Adipose tissue (tissue), 3 donors: ENCODE data around the gene KCTD13. TPM values are rescaled to one million over a fixed set of nuclear protein-coding genes. Genes with fewer than 3 reads are reported as not detected.
"Not testable (repeated sequence)": the region's sequence is repeated elsewhere in the genome, so short reads cannot be mapped to it uniquely, and the experiment has no call there.

Experiments
- H3K27ac ChIP-seq: one replicate; pipeline ENCODE4 v1.5.1; 2013; ENCODE audit warnings: low read depth, low read length
- WGBS, 3 donors: extraction: QIAGEN DNeasy Blood & Tissue Kit; methylation state at CpG; one replicate each; pipeline ENCODE4 v1.1.7; 2013; 5-methylcytosine and 5-hydroxymethylcytosine counted together
- polyA plus RNA-seq, 3 donors: library from polyadenylated mRNA; stranded (reverse); fragments of 200-250 nt; gene quantifications; one replicate each; pipeline ENCODE4 v1.2.3, GENCODE V29; 2013
- donor health status: healthy with polysubstance abuse.
- donor health status: Bipolar disorder and iron deficiency.
- donor health status: healthy.

Gene KCTD13
- polyA plus RNA-seq, 3 donors = 6.5 to 13.0 (median 10.5) TPM

DNA sequence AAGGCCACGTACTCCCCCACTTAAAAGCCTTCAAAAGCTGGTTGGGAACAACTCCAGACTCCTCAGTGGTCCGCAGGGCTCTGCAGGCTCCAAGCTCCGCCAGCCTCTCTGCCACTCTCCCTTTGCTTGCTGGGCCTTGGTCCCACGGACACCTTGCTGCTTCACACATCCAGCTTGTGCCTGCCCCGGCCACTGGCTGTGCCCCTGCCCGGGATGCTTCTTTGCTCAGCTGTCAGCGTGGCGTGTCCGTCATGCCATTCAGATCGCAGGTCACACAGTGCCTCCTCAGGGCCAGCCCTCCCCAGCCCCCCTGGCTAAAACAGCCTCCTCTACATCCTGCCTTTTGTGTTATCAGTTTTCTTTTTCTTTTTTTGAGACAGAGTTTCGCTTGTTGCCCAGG, 13.9 kb downstream of the KCTD13 start:
- WGBS, 3 donors = 73 to 85% (median 75%) methylated on average over 11 of the region's 11 CpGs

DNA sequence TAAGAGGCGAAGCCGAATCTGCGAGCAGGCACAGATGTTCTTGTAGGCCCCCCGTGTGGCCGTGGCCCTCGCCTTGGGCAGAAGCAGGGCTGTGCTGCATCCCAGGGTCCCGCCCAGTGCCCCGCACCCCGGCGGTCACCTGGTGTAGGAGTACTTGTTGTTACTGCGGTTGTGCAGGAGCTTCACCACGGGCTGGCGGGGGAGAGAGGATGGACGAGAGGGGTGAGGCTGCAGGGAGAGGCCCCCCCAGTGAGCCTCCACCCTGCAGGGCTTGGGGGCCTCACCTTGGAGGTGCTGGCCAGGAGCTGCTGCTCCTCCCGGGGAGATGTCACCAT, 14.4 kb downstream of the KCTD13 start:
- WGBS, 3 donors = 77 to 83% (median 82%) methylated on average over 15 of the region's 15 CpGs

More for the DNA sequence above, 13.9 kb downstream of the KCTD13 start:
- H3K27ac ChIP-seq = no peak overlapping the region

DNA sequence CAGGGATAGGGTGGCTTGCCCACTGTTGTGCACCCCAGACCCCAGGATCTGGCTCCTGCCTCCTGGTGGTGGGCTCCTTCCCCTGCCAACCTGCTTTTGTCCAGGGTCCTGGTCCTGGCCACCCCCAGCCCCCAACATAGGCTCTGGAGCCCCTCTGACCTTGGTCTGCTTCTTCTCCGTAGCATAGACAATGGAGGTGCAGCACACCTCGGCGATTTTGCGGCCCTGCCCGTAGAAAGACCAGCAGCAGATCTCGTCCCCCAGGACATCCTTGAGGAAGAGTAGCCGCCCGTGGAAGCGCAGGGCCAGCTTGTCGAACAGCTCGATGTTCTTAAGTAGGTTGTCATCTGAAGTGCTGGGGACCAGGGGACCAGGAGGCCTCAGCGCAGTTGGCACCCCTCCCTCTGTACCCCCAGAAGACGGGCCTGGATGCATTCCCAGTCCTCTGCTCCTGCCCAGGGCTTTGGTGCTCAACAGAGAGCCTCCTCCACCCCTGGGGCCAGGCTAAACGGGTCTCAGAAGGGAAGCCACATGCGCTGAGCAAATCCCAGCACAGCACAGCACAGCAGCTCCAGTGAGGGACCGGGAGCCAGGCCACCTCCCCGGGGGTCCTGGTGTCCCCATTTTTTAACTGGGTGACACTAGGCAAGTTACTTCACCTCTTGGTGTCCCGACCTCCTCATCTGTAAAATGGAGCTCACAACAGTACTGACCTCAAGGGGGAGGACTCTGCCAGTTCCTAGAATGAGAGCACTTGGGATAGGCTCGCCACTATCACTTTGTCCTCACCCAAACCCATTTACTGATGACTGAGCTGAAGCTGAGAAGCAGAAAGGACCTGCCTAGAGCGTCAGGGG, 15.0 kb downstream of the KCTD13 start:
- 84 to 91% (median 89%) methylated on average over 20 of the region's 20 CpGs for WGBS, 3 donors
- no peak overlapping the region for H3K27ac ChIP-seq

More for the DNA sequence above, 14.4 kb downstream of the KCTD13 start:
- H3K27ac ChIP-seq = no peak overlapping the region

GRCh38 chr16:29909851-29910250, 16.2 kb downstream of the KCTD13 start:
- not testable (repeated sequence) for H3K27ac ChIP-seq
- WGBS, 3 donors = 89 to 95% (median 94%) methylated on average over 6 of the region's 6 CpGs

GRCh38 chr16:29909391-29909790, 16.6 kb downstream of the KCTD13 start:
- H3K27ac ChIP-seq = no peak overlapping the region
- 59 to 82% (median 67%) methylated on average over 2 of the region's 2 CpGs for WGBS, 3 donors

DNA sequence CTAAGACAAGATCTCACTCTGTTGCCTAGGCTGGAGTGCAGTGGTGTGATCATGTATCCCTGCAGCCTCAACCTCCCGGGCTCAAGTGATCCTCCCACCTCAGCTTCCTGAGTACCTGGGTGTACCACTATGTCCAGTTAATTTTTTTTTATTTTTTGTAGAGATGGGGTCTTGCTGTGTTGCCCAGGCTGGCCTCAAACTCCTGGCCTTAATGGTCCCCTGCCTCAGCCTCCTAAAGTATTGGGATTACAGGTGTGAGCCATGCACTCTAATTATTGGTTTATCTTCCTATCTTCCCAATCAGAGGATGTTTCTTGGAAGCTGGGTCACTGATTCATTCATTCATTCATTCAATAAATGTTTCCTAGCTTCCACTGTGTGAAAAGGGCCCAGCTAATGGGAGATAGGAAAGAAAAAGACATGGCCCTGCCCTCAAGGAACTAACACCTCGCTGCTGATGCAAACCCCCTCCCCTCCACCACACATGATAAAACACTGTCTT, 17.3 kb downstream of the KCTD13 start:
- 85 to 90% (median 88%) methylated on average over 2 of the region's 2 CpGs for WGBS, 3 donors
- no peak overlapping the region for H3K27ac ChIP-seq

GRCh38 chr16:29907973-29908372, 18.1 kb downstream of the KCTD13 start:
- 71 to 88% (median 76%) methylated on average over 2 of the region's 2 CpGs for WGBS, 3 donors
- H3K27ac ChIP-seq = no peak overlapping the region

DNA sequence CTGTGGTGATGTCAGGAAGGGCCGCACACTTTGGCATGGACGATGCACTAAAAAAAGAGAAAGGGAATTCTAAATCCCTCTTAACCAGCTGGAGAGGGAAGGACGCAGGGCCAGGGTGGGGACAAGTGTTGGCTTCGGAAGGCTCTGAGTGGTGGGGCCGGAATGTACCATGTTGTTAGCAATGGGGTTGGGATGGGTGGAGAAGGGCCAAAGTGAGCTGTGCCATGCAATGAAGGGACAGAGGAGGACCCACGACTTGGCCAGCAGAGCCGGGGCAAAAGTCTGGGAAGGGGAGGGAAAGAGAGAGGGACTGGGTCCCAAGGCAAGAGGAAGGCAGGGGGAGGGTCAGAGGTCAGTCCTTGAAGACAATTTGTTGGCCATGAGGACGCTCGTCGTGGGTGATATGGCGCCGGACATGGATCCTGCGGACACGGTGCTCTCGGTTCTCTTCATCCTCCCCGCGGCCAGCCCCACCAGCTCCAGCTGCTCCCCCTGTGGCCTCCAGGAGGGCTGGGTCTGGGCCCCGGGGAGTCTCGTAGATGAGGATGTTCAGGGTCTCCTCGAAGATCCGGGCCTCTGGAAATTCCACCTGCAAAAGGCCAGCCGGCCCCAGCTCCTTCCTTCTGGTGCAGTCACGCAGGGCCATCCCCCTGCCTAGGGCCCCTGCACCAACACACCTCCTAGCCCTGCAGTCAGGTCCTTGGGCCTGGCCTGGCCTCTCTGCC, 19.3 kb downstream of the KCTD13 start:
- no peak overlapping the region for H3K27ac ChIP-seq
- WGBS, 3 donors = 82 to 85% (median 83%) methylated on average over 23 of the region's 23 CpGs

- 81 to 84% (median 83%) methylated on average over 13 of the region's 13 CpGs for WGBS, 3 donors
- no peak overlapping the region for H3K27ac ChIP-seq
These were observed 20.4 kb downstream of the KCTD13 start for GRCh38 chr16:29905668-29906067.

- WGBS, 3 donors = 92 to 95% (median 92%) methylated on average over 7 of the region's 7 CpGs
- no peak overlapping the region for H3K27ac ChIP-seq
These were observed 21.1 kb downstream of the KCTD13 start for GRCh38 chr16:29904947-29905346.

- H3K27ac ChIP-seq = no peak overlapping the region
- 54 to 82% (median 59%) methylated on average over 4 of the region's 4 CpGs for WGBS, 3 donors
These were observed 22.4 kb downstream of the KCTD13 start for GRCh38 chr16:29903590-29903989.

DNA sequence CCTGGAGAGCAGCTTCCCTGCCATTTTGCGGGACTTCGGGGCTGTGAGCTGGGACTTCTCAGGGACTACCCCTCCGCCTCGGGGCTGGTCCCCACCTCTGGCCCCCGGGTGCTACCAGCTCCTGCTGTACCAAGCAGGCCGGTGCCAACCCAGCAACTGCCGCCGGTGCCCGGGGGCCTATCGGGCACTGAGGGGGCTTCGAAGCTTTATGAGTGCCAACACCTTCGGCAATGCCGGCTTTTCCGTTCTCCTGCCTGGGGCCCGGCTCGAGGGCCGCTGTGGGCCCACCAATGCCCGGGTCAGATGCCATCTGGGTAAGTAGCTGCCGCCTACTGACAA, 24.4 kb downstream of the KCTD13 start:
- H3K27ac ChIP-seq = no peak overlapping the region
- WGBS, 3 donors = 84 to 93% (median 87%) methylated on average over 19 of the region's 19 CpGs

GRCh38 chr16:29900888-29901606, 25.0 kb downstream of the KCTD13 start:
- WGBS, 3 donors = 40 to 52% (median 50%) methylated on average over 25 to 31 of the region's 31 CpGs

DNA sequence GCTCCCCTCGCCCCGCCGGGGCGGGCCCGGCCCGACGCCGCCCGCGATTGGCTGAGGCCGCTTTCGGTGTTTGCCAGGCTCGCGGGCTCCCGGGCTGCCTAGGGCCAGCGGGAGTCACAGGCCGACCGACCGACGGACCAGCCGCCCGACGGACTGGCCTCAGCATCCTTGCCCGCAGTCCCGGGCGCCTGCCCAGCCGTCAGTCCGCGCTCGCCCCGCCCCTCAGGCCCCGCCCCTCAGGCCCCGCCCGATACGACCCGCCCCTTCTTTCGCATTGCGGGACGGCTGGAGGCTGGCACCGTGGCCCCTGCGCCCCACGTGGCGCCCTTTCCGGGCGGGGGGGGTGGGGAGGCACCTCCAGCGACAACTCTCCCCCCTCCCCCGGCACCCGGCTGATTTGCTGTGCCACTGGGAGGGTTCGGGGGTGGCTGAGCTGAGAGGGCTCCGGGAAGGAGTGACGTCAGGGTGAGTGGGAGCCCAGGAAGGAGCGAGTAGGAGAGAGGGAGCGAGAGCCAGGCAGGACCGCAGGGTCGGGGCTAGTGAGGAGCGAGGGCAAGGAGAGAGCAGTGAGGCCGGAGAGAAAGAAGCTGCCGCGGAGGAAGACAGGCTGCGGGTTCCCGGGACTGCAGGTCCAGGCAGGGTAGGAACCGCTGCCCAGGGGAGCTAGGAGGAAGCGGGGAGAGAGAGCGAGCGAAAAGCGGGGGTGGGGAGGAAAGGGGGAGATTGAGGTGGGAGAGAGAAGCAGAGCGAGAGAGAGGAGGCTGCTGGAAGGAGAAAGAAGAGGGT, 25.7 kb downstream of the KCTD13 start, which contains the start of gene ASPHD1:
Gene ASPHD1, plus strand, starts transcription at position 387 of the 786 bp plus-strand sequence. CDS start 484 bp downstream, outside the sequence.
- 1 to 2% (median 1%) methylated on average over 50 to 67 of the region's 67 CpGs for WGBS, 3 donors
- H3K27ac ChIP-seq = no peak within 1 kb of the TSS

More at GRCh38 chr16:29900888-29901606, 25.0 kb downstream of the KCTD13 start:
- H3K27ac ChIP-seq = no peak overlapping the region

- no peak within 1 kb of the TSS for H3K27ac ChIP-seq
- WGBS, 3 donors = 0 to 1% (median 0%) methylated on average over 28 to 29 of the region's 29 CpGs
These were observed 26.4 kb downstream of the KCTD13 start, which contains the start of gene SEZ6L2 for GRCh38 chr16:29899516-29900101. TSS of gene SEZ6L2 (minus strand) at chr16:29899550. CDS start at chr16:29899019, 531 bp downstream.

DNA sequence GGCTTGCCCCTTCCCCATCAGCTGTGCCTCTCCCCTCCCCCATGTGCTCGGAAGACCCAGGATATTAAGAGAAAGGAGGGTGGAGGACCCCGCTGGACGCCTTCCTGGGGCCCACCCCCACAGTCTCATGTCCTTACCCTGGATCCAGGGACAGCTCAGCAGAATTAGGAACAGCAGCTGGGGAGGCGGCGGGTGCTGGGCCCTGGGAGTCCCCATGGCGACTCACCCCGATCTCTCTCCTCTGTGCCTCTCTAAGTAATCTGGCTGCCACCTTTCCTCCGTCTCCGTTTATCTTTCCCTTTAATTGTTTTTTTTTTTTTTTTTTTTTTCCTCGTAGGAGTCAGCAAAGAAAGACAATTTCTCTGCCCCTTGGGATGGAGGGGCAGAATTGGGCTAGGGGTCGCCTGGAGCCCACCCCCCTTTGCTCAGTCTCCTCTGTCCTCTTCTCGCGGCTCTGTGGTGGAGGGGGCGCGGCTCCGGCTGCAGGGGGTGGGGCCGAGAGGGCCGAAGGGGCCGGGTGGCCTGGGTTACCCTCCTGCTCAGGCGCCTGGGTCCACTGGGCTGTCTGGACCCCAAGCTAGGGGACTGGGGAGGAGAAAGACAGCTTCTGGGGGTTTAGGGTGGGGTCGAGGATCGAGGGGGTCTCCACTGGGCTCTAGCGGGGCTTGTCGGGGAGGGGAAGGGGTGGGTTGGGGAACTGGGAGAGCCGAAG, 27.1 kb downstream of the KCTD13 start:
- H3K27ac ChIP-seq = no peak overlapping the region
- 1 to 3% (median 2%) methylated on average over 23 to 25 of the region's 25 CpGs for WGBS, 3 donors
